ENCODE data around the gene SPATA31C1.
"Not testable (repeated sequence)": the region's sequence is repeated elsewhere in the genome, so short reads cannot be mapped to it uniquely, and the experiment has no call there.

The SPATA31C1 gene

DNA sequence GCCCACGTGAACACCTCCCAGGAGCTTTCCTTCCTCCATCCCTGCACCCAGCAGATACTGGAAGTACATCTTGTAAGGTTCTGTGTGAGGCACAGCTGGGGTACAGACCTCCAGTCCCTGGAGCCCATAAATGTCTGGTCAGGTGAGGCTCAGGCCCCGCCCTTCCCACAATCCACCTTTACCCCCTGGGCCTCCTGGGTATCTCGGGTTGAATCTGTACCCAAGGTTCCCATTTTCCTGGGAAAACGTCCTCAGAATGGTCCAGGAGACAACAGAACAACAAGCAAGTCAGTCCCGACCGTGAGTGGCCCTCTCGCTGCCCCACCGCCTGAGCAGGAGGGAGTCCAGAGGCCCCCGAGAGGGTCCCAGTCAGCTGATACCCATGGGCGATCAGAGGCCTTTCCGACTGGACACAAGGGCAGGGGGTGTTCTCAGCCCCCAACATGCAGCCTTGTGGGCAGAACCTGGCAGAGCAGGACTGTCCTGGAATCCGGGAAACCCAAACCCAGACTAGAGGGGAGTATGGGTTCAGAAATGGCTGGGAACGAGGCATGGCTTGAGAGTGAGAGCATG is 30.7 kb upstream of the SPATA31C1 start:
- no peak for DNase-seq (ENCODE audit: low read depth in 2 of 2)

DNA sequence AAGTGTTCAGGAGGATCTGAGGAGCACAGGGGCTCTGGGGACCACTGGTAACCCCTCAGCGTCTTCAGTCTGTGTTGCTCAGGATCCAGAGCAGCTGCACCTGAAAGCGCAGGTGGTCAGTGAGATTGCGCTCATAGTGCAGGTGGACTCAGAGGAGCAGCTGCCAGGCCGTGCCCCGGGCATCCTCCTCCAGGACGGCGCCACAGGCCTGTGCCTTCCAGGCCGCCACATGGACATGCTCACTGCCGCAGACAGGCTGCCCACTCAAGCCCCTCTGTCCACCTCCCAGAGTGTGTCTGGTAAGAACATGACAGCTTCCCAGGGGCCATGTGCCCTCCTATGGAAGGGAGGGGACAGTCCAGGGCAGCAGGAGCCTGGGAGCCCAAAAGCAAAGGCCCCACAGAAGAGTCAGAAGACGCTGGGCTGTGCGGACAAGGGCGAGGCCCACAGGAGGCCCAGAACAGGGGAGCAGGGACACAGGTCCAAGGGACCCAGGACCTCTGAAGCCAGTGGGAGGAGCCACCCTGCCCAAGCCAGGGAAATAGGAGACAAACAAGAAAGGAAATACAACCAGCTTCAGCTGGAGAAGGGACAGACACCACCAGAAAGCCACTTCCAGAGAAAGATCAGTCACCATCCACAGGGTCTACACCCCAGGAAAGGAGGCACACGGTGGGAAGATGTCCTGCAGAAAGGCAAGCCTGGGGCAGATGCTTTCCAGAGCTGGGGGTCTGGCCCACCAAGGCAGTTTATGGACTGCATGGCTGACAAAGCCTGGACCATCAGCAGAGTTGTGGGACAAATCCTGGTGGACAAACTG is 29.9 kb upstream of the SPATA31C1 start:
- DNase-seq (ENCODE audit: low read depth in 2 of 2), result no peak

DNA sequence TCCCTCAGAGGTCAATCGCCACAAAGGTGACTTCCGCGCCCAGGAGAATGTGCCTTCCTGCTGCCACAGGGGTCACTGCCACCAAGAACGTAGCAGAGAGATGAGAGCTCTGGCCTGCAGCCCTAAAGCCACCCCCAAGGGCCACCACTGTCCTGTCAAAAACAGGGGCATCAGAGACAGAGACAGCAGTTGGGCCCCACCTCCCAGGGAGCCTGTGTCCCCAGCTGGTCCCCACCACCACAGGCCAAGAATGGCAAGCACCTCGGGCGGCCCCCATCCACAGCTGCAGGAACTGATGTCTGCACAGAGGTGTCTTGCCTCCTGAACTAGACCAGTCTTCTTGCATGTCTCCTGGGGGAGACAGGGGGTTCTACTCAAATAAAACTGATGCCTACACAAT is 29.3 kb upstream of the SPATA31C1 start:
- DNase-seq (ENCODE audit: low read depth in 2 of 2), result no peak

DNA sequence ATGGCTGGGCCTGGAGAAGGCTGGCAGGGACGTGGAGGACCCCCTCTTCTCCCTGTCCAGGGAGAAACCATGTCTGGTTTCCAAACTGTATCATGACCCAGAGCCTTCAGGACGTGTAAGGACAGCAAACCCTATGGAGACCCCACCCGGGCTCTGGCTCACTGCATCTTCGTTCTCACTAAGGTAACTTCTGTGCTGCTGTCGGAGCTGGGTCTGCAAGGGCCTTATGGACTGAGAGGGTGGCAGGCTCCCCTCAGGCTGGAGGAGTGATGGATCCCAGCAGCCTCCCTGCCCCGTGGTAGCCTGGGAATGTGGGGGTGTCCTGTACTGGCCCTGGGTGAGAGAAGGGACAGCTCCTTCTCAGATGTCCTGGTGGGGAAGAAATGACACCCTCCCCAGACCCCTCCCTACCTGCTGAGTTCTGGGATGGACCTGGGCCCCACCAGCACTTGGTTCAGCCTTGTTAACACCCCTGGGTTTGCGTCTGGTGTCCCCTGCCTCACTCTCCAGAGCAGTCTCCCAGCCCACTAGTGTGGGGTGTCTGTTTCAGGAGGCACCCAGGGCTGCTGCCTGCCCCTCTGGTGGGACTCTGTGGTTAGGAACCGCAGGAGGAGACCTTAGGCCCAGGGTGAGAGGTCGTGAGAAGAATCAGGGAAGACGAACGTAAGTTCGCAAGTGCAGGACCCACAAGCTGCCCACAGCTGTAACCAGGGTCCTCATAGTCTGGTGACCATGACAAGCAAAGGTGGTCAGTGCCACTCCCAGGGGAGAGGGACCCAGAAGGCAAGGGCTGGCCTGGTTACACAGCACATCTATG is 28.5 kb upstream of the SPATA31C1 start:
- no peak for DNase-seq (ENCODE audit: low read depth in 2 of 2)

DNA sequence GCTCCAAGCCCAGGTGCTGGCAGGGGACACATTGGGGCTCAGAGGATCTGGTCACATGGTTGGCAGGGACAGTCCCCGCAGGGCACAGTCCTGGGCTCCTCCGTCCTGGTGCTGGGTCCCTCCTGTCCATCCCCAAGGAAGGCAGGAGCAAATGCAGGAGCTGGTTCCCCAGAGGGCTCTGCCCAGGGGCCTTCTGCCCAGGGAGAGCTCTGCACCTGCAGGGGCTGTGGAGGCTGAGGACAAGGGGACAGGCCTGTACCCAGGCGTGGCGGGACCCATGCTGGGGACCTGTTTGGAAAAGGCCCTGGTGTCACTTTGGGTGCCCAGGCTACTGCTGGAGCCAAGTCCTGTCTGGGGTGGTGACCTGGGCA is 27.9 kb upstream of the SPATA31C1 start:
- no peak for DNase-seq (ENCODE audit: low read depth in 2 of 2)

DNA sequence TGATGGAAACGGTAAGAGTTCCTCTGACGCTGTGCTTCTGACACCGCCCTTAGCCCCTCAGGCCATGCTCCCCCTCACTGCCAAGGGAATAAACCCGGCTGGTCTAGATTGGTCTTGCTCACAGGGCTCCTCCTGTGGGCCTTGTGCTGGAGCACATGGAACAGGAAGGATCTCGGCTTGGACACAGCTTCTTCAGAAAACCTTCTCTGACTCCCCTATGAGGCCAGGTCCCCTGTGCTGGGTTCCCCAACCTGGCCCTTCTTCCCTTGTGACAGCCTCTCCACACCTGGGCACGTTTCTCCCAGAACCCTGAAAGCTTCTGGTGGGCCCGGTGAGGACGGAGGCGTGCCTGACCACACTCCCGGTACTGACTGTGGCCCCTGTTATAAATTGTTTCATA is 26.9 kb upstream of the SPATA31C1 start:
- no peak for DNase-seq (ENCODE audit: low read depth in 2 of 2)

DNA sequence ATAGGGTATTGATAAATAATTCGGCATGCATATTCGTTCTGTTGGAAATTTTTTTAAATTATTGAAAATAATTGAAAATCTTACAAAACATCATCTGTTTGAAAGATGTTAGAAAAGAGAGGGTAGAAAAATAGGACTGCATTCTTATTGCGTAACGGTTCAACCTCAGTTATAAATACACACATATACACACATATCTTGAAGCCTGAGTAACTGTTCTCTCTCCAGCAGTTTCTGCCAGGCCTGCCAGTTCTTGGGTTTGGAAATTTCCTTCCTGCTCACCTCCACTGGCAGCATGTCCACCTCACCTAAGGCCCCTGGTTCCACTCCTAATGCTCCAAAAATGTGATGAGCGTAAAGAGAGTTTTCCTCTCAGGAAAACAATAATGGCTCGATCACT is 26.0 kb upstream of the SPATA31C1 start:
- no peak for DNase-seq (ENCODE audit: low read depth in 2 of 2)

DNA sequence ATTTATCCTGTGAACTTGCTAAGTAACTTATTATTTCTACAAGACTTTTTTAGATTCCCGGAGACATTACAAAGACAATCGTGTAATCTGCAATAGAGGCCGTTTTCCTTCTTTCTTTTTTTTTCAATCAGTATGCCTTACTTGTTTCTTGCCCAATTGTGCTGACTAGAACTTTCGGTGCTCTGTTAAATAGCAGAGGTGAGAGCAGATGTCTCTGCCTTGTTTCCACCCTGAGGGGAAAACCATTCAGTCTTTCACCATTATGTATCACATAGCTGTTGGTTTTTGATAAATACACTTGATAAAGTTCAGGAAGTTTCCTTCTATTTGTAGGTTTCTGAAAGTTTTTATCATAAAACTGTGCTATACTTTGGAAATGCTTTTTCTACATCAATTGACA is 24.8 kb upstream of the SPATA31C1 start:
- no peak for DNase-seq (ENCODE audit: low read depth in 2 of 2)

DNA sequence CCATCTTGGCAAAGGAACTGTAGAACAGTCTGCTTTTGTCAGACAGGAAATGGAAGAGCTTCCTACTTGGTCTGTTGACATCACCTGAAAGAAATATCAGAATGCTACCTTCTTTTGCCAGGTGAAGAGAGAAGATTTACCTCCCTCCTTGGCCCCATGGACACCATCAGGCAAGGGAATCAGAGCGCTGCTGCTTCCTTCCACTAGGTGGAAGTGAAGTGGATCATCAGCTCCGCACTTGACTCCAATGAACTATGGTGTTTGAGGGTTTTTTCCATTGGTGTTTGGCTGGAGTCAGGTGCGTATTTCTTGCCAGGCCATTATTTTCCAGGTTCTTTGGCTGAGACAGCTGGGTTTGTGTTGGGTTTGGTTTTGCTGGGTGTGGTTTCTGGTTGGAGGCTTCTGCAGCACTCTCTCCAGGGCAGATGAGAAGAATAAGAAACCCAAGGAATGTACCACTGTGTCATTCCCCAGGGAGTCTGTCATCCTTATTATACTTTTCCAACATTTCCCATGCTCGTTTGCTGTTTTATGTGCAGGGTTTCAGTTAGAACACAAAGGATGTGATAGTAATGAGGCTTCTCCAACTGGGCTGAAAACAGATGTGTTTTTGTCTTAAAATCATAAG is 22.6 kb upstream of the SPATA31C1 start:
- DNase-seq (ENCODE audit: low read depth in 2 of 2), result no peak

DNA sequence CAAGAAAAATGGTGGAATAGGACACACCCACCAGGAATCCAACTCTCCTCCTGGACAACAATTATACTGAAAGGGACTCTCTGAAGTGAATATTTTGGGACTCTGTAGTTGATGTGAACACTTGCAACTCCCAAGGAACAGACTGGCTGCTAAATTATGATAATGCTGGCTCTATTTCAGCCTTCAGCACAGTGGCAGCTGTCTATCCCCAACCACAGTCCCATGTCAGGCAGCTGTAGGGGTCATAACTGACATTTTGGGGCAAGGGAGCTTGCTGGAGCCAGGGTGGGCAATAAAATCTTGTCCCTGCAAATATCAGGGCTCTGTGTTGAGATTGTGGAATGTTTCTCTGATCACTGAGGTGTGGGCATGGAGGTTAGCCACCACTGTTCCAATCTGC is 20.9 kb upstream of the SPATA31C1 start:
- no peak for DNase-seq (ENCODE audit: low read depth in 2 of 2)

DNA sequence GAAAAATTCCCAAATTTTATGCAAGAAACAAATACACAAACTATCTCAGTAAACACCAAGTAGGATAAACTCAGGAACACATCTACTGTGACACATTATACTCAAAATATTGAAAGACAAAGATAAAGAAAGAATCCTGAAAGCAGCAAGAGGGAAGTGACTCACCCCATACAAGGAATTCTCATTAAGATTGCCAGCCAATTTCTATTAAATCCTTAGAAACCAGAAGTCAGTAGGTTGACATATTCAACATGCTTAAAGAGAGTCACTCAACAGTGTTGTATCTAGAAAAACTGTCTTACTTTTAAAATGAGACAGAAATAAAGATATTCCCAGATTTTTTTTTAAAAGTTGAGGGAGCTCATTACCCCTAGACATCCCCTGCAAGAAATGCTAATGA is 19.6 kb upstream of the SPATA31C1 start:
- no peak for DNase-seq (ENCODE audit: low read depth in 2 of 2)

DNA sequence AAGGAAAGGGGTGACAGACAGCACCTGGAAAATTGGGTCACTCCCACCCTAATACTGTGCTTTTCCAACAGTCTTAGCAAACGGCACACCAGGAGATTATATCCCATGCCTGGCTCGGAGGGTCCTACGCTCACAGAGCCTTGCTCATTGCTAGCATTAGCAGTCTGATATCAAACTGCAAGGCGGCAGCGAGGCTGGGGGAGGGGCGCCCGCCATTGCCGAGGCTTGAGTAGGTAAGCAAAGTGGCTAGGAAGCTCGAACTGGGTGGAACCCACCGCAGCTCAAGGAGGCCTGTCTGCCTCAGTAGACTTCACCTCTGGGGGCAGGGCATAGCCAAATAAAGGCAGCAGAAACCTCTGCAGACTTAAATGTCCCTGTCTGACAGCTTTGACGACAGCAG is 15.4 kb upstream of the SPATA31C1 start:
- not testable (repeated sequence) for DNase-seq (ENCODE audit: low read depth in 2 of 2)

DNA sequence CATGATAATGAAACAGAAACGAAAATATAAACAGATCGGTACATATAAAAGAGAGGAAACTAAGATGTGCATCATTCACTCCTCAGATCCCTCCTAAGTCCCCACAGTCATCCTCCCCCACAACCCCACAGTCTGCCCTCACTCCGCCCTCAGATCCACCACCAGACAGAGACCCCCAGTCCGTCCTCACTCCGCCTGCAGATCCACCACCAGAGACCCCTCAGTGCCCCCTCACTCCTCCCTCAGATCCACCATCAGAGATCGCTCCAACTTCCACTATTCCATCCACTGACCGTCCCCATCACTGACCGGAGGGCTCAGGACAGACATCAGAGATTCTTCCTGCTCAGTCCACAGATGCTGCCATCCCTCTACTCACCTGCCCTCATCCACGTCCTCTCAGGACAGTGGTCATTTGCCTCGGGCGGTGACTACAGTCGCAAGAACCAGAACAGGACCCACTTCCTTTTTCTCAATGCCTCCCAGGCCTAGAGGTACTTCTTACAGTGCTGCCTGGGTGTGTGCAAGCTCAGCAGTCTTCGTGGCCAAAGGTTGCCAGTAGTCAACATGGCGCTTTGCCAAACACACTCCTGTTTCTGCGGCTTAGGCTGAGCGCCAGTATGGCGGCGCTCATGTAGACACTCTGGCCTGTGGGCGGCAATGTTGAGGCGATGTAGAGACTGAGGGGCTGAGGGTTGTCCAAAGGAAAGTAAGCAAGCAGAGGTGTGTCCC is 8.3 kb upstream of the SPATA31C1 start:
- no peak for DNase-seq (ENCODE audit: low read depth in 2 of 2)

DNA sequence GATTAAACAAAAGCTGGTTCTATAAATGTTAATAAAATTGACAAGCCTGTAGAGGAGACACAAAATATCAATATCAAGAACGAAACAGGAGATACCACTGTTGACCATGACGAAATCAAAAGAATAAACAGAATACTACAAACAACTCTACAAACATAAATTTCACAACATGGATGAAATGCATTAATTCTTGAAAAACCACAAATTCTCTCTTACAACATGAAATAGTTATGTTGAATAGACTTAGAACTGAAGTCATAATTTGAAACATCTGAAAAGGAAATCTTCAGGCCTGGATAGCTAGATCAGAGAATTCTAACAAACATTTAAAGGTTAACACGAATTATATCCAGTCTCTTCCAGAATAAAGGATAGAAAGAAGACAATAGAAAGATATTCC is 6.9 kb upstream of the SPATA31C1 start:
- no peak for DNase-seq (ENCODE audit: low read depth in 2 of 2)

DNA sequence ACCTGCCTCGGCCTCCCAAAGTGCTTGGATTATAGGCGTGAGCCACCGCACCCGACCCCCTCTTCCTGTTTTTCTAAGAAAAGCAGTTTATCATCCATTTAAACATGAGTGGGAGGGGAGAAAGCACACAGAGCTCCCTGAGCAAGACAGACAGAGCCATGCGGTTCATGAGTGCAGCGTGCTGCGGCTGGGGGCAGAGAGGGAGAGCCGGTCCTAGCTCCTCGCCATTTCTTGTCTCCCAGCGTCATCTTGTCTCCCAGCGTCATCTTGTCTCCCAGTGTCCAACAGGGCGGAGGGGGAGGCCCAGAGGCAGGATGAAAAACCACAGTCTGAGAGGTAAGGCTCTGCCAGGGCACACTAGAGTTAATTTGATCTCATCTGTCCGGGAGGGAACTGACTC is 1.3 kb downstream of the SPATA31C1 start:
- DNase-seq (ENCODE audit: low read depth in 2 of 2), result not testable (repeated sequence)

DNA sequence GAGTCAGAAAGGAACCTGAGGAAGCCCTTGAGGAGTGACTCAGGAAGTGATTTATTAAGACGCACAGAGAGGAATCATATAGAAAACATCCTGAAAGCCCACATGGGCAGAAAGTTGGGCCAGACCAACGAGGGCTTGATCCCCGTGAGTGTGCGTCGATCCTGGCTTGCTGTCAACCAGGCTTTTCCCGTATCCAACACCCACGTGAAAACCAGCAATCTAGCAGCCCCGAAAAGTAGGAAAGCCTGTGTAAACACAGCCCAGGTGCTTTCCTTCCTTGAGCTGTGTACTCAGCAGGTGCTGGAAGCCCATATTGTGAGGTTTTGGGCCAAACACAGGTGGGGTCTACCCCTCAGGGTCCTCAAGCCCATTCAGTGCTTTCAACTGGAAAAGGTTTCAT is 3.8 kb downstream of the SPATA31C1 start:
- DNase-seq (ENCODE audit: low read depth in 2 of 2), result not testable (repeated sequence)

DNA sequence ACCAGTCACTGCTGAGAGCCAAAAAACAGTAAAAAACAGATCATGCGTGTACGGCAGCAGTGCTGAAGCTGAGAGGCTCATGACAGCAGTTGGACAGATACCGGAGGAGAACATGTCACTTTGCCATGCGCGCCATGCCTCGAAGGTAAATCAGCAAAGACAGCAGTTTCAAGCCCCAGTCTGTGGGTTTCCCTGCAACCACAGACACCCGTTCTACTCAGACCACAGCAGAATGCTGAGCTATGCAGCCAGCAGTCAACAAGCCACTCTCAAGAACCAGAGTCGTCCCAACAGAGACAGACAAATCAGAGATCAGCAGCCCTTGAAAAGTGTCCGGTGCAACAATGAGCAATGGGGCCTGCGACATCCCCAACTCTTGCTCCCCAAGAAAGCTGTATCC is 5.2 kb downstream of the SPATA31C1 start:
- DNase-seq (ENCODE audit: low read depth in 2 of 2), result not testable (repeated sequence)

DNA sequence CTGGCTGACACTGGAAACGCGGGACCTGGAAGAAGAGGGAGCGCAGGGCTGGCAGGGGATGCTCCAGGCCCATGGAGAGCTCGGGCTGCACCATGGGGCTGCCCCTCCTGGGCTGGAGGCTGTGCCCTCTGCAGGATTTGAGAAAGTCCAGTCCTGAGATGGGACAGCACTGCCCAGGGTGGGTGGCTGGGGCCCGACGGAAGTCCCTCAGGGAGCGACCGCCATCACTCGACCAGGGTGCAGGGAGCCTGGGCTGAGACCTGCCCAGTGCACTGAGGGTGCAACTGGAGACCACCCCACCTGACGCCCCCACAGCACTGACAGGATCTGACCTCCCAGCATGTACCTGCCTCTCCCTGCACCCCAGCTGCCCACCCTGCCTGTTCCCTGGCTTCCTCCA is 7.1 kb downstream of the SPATA31C1 start:
- DNase-seq (ENCODE audit: low read depth in 2 of 2), result not testable (repeated sequence)

DNA sequence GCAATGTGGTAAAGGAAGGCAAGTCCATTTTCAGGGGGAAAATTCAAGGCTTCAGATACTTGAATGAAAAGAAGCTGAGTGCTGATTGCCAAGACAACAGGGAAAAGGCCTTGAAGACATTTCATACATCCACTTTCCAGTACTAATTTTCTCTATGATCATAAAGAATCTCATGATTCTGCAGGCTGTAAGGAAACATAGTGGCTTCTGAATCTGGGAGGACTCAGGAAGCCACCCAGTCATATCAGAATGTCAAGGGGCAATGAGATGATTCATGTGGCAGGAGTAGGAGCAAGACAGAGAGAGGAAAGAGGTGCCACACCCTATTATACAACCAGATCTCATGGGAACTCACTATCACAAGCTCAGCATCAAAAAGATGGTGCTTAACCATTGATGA is 11.4 kb downstream of the SPATA31C1 start:
- not testable (repeated sequence) for DNase-seq (ENCODE audit: low read depth in 2 of 2)

DNA sequence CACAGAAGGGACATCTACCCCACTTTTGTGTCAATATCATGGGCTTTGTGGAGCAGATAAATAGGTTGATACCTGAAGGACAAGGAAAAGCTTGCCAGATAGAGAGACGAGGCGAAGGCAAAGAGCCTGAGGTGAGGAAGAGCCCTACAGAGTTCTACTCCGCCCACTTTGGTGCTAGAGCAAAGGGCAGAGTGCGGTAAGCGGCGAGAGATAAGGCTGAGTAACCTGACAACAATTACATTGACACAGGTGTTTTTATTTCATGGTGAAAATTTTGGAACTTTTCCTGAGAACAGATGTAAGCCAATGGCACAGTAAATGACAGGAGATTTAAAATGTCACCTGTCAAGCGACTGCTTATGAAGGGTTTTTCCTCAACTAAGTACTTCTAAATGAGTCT is 16.7 kb downstream of the SPATA31C1 start:
- DNase-seq (ENCODE audit: low read depth in 2 of 2), result not testable (repeated sequence)

DNA sequence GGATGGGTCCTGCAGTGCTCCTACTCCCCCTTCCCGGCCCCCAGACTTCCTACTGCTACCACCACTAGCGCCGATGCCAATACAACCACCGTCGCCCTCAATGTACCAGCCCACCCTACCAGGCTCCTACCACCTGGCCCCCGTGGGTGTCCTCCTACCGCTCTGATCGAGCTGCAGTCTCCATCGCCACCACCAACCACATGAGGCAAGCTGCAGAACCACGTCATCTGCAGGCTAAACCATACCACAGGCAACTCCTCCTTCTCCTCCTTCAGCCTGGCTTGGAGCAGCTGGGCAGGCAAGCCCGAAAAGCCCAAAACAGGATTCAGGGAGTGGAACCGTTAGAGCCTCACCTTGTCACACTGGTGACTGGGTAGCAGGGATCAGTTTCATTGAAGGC is 19.6 kb downstream of the SPATA31C1 start:
- DNase-seq (ENCODE audit: low read depth in 2 of 2), result not testable (repeated sequence)

DNA sequence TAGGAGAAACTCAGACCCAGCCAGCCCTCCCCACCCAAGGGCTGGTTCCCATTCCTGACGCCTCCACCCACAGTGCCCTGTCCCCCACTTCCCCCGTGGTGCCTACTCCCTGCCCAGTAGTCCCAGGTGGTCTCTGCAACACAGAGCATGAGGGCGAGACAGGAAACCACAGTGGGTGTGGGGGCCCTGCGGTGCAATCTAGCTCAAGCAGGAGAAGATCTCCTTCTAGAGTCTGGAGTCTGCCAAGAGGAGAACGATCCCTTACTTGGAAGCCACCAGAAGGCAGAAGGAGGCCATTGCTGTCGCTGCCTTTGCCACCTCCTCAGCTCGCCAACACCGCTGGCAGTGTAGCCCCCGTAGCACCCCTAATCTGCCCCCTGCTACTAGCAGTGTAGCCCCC is 20.2 kb downstream of the SPATA31C1 start:
- not testable (repeated sequence) for DNase-seq (ENCODE audit: low read depth in 2 of 2)

All from stimulated activated CD4-positive, alpha-beta T cell treated with anti-CD3 and anti-CD28 coated beads, Interleukin-12 subunit alpha, Interleukin-12 subunit beta, amount 100 ng/mL, for 24 hours (primary cell).